Activated T-cell treated with anti-CD3 and anti-CD28 coated beads, Interleukin-2, amount 50 U/mL, for 72 hours (primary cell): ENCODE data around the gene IGFALS. TPM values are rescaled to one million over a fixed set of nuclear protein-coding genes. Genes with fewer than 3 reads are reported as not detected.

Experiments
- ATAC-seq, 2 donors: fragments of 150-1000 bp; cut with Tn5 transposase; replicated peaks in 1 of 2; 2 replicates each; pipeline ENCODE4 v1.10.0; 2021; ENCODE audit warnings: moderate library complexity in 2 of 2, mild to moderate bottlenecking in 1 of 2
- DNase-seq, 2 donors: peaks; one replicate each; pipeline ENCODE4 v3.0.0; 2021 to 2022; ENCODE audit warnings: mixed read lengths in 1 of 2
- H3K27ac Mint-ChIP-seq: one replicate; pipeline ENCODE4 v1.8.0; 2022; ENCODE audit warnings: mild to moderate bottlenecking, moderate library complexity, mixed read lengths
- H3K27me3 Mint-ChIP-seq: one replicate; pipeline ENCODE4 v1.8.0; 2022; ENCODE audit warnings: low read depth, mixed read lengths
- H3K36me3 Mint-ChIP-seq, 2 donors: one replicate each; pipeline ENCODE4 v1.8.0; 2022; ENCODE audit warnings: mixed read lengths in 2 of 2, mild to moderate bottlenecking in 1 of 2; ENCODE audit not compliant: insufficient read depth in 2 of 2
- H3K4me1 Mint-ChIP-seq: one replicate; pipeline ENCODE4 v1.8.0; 2022; ENCODE audit warnings: low read depth, mixed read lengths
- H3K4me3 Mint-ChIP-seq, 2 donors: one replicate each; pipeline ENCODE4 v1.8.0; 2022; ENCODE audit warnings: mild to moderate bottlenecking in 2 of 2, mixed read lengths in 2 of 2, moderate library complexity in 2 of 2
- H3K9me3 Mint-ChIP-seq, 2 donors: one replicate each; pipeline ENCODE4 v1.8.0; 2022; ENCODE audit warnings: mixed read lengths in 2 of 2
- total RNA-seq, 2 donors: library from RNA; stranded (reverse); gene quantifications; one replicate each; pipeline ENCODE4 v1.2.3, GENCODE V29; 2022

The IGFALS gene
- total RNA-seq = under 1 TPM; 0.14 to 0.37 TPM

DNA sequence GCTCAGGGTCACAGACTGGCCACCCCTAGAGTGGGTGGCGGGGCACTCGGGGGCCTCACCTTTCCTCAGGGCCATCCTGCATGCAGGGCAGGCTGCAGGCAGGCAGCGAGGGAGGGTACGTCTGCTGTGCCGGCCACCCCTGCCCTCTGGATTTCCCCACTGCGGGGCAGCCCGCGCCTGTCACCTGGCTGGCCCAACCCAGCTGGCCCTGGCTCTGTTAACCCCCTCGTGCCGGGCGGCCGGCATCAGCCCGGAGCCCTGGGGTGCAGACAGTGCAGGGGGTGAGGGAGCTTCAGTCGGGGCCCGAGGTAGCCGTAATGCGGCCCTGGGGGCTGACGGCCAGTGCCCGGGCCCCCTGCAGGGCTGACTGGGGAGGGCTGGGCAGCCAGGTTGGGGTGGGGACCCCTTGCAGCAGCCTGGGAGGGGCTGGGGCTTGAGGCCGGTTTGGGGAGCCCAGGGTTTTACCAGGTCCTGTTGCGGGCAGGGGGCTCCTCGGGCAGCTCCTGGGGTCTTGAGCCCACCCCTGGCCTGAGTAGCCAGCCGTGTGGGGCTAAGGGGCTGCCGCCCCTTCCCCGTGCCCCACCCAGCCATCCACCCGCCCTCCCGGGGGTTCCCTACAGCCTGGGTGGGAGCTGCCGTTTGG, at the start of gene IGFALS:
Gene IGFALS, minus strand, starts transcription at position 128 of the 643 bp plus-strand sequence. Its CDS starts 53 bp downstream, at position 75.
- peaks cover 4 to 7% of the 10 kb centered on the region in 2 donors for H3K36me3 Mint-ChIP-seq
- DNase-seq (no peak), ATAC-seq (no peak)
- no peaks in the 10 kb centered on the region for H3K4me1 Mint-ChIP-seq
- H3K27ac Mint-ChIP-seq = no peak within 1 kb of the TSS
- no peak within 1 kb of the TSS for H3K4me3 Mint-ChIP-seq
- no peaks in the 10 kb centered on the region for H3K9me3 Mint-ChIP-seq
- no peaks in the 10 kb centered on the region for H3K27me3 Mint-ChIP-seq

DNA sequence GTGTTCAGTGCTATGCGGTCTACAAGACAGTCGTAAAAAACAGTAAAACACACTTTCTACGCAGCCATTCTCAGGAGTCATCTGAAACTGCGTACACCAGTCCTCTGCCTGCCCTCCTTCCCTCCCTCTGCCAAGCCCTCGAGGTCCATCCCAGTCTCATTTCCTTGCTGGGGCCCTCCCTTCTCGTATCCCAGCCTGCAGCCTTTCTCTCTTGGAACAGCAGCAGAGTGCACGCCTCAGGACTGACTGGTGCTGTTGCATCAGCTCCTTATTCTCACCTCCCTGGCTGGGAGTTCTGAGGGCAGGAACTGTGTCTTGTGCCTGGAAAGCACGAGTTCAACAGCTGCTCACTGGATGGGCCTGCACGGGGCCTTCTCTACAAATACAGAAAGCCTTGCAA, 46.0 kb upstream of the IGFALS start:
- no peaks in the 10 kb centered on the region for H3K27me3 Mint-ChIP-seq
- DNase-seq (no peak), ATAC-seq (no peak)
- no peaks in the 10 kb centered on the region for H3K4me1 Mint-ChIP-seq
- H3K4me3 Mint-ChIP-seq = no peak overlapping the region
- no peaks in the 10 kb centered on the region for H3K9me3 Mint-ChIP-seq
- H3K27ac Mint-ChIP-seq = no peak overlapping the region
- no peaks in the 10 kb centered on the region for H3K36me3 Mint-ChIP-seq

DNA sequence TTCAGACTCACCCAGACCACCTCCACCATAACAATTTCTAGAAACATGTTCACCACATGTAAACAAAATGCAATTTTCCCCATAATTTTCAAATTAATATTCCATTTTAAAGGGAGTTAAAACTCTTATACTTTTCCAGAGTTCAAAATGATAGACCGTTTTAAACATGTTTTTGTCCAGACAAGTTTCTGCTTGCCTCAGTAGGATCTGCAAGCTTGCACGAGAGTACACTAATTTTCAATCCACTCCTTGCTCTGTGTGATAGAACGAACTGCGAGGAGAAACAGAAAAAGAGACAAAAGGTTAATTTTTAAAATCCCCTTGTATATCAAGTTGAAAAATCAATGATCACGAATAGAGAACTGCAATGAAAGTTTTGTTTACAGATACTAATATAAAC, 40.6 kb upstream of the IGFALS start:
- Mint-ChIP-seq H3K36me3 (no peaks in the 10 kb centered on the region), H3K27ac (no peak overlapping the region), H3K4me3 (no peak overlapping the region), H3K27me3 (no peaks in the 10 kb centered on the region), H3K9me3 (no peaks in the 10 kb centered on the region), H3K4me1 (peaks cover 14% of the 10 kb centered on the region)
- no peak for DNase-seq
- no peak for ATAC-seq

DNA sequence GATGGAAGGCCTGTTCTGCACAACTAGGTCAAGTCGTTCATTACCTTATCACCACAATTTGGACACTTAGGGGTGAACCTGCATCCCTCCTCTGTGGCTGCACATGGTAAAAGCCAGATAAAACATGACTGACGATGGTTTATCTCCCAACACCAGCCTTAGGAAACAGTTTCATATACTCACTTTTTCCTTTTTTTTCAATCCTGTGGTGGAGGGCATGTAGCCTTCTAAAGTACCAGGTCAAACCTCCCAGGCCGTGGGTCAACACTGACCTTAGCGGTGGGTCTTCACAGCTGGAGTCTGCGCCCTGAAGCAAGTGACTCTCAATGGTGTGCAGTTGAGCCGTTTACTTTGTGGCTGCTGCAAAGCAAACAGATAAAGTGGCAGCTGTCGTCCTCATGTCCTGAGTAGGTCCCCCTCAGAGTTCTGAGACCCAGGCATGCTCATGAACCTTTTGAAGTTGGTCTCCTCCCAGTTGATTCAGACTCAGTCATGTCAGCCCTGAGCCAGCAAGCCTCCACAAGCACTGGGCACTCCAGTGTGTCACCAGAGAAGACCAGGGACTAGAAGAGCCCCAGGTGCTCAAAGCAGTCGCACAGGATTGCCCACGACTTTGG, 39.4 kb upstream of the IGFALS start:
- Mint-ChIP-seq H3K4me3 (no peak overlapping the region), H3K27me3 (no peaks in the 10 kb centered on the region), H3K36me3 (no peaks in the 10 kb centered on the region), H3K9me3 (no peaks in the 10 kb centered on the region), H3K4me1 (peaks cover 25% of the 10 kb centered on the region), H3K27ac (no peak overlapping the region)
- ATAC-seq (no peak), DNase-seq (no peak)

DNA sequence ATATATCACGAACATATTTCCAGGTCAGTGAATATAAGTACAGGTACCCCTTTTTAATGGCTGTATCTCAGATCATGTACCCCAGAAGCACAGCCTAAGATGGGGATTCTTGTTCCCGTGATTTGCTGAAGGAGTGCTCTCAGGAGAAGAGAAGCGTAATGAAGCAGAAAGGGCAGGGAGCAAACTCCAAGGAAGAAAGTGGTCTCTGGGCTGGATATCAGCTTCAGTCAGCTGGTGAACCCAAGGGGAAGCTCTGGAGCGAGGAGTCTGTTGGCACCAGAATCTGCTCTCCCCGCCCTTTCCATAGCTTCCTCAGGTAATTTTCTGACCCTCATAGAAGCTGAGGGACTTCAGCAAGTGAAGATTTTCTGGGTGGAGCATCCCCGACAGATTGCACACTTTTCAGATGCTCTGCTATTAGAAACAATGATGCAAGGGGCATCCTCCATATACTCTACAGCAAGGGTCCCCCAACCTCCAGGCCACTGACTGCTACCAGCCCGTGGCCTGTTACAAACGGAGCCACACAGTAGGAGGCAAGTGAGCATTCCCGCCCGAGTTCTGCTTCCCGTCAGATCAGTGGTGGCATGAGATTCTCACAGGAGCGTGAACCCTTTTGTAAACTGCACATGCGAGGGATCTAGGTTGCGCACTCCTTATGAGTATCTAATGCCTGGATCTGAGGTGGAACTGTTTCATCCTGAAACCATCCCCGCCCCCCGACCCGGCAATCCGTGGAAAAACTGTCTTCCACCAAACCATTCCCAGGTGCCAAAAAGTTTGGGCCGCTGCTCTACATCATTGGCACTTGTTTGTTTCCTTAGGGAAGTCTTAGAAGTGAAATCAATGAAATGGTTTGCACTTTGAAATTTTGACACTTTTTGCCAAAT, 37.9 kb upstream of the IGFALS start:
- ATAC-seq = no peak

DNA sequence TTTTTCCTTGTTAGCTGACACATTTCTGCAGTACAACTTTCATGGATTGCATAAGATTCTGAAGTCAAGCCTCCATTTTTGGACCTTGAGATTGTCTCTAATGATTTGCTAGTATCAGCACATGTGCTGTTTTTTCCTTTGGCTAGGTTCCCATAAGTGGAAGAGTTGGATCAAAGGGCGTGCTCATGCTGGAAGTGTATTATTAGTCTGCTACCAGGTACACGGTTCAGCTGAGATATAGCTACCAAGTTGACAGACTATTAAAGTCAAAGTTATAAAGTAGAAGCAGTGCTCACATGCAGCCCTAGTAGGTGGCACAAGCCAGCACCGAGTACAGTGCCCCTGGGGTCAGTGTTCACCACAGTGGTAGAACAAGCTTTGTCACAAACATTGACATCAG, 36.7 kb upstream of the IGFALS start:
- Mint-ChIP-seq H3K36me3 (peaks cover 0 to 2% of the 10 kb centered on the region in 2 donors), H3K4me1 (peaks cover 34% of the 10 kb centered on the region), H3K27me3 (no peaks in the 10 kb centered on the region), H3K27ac (no peak overlapping the region), H3K4me3 (no peak overlapping the region), H3K9me3 (no peaks in the 10 kb centered on the region)
- no peak for ATAC-seq
- no peak for DNase-seq

More for the DNA sequence above, 37.9 kb upstream of the IGFALS start:
- no peak overlapping the region for H3K27ac Mint-ChIP-seq
- no peaks in the 10 kb centered on the region for H3K9me3 Mint-ChIP-seq
- H3K4me1 Mint-ChIP-seq = peaks cover 34% of the 10 kb centered on the region
- DNase-seq = no peak
- no peaks in the 10 kb centered on the region for H3K27me3 Mint-ChIP-seq
- H3K4me3 Mint-ChIP-seq = no peak overlapping the region
- H3K36me3 Mint-ChIP-seq = peaks cover 0 to 2% of the 10 kb centered on the region in 2 donors

DNA sequence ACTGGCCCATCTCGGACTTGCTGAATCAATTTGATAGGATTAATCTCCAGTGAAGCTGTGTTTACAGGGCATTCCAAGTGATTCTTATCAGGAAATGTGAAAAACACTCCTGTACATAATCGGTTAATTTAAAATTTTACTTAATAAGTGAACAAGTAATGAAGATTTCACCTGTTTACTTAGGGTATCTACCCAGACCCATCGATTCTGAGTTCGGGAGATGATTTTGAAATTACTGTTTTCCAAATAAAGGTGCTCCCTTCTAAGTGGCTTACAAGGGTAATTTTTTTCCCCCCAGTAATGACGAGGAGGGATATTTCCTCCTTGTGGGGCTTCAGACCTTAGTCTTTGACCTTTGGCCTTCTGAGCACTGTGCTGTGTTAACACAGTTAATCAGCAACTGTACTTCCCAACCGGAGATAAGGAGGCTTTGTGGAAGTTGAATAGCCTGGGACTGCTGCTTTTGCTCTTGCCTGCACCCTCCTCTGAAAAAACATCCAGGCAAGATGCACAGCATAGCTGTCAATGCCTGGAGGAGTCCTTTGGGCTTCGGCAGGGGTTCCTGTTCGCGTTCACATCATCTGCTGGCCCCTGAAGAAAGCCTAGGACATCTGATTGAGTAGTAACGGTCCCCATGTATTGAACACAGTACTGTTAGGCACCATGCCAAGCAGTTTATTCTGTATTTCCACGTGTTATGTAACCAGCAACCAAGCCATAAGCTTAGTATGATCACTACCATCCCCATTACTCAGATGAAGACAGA, 35.3 kb upstream of the IGFALS start:
- peaks cover 41% of the 10 kb centered on the region for H3K4me1 Mint-ChIP-seq
- DNase-seq (no peak), ATAC-seq (no peak)
- no peaks in the 10 kb centered on the region for H3K9me3 Mint-ChIP-seq
- no peaks in the 10 kb centered on the region for H3K27me3 Mint-ChIP-seq
- H3K36me3 Mint-ChIP-seq = peaks cover 0 to 2% of the 10 kb centered on the region in 2 donors
- H3K27ac Mint-ChIP-seq = peak overlapping the region; percentile 23
- H3K4me3 Mint-ChIP-seq = peak overlapping the region; percentile 29 to 61

DNA sequence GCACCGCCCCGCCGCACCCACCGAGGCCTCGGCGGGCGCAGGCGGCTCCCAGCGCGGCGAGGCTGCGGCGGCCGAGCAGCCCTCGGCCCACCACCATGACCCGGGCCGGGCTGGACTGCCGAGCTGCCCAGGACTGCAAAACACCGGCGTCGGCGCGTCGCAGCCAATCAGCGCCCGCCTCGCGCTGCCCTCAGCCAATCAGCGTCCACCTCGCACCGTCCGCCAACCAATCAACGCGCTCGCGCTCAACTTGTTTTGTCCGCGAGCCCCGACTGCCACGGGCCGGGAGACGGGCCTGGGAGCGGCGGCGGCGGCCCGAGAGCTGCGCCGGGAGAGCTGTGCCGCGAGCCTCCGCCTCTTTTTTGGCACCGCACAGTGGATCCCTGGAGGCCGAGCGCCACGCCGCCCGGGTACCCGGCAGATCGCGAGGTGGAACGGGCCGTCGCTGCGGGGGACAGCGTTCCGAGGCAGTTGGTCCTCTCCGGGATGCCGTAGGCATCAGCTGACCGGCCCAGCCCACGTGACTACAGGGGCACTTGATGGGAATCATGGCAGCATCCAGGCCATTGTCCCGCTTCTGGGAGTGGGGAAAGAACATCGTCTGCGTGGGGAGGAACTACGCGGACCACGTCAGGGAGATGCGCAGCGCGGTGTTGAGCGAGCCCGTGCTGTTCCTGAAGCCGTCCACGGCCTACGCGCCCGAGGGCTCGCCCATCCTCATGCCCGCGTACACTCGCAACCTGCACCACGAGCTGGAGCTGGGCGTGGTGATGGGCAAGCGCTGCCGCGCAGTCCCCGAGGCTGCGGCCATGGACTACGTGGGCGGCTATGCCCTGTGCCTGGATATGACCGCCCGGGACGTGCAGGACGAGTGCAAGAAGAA, 33.4 kb upstream of the IGFALS start, which contains the start of the genes FAHD1 and HAGH:
Gene FAHD1, plus strand, starts transcription at position 516 of the 883 bp plus-strand sequence. Its CDS starts 33 bp downstream, at position 549.
Gene HAGH, minus strand, starts transcription at position 135 of the 883 bp plus-strand sequence. Its CDS starts 38 bp downstream, at position 97.
- DNase-seq = peak; percentile 93 to 94
- ATAC-seq = peak; percentile 89
- peak within 1 kb of the TSS; percentile 82 for H3K27ac Mint-ChIP-seq
- no peaks in the 10 kb centered on the region for H3K27me3 Mint-ChIP-seq
- peak within 1 kb of the TSS; percentile 95 to 96 for H3K4me3 Mint-ChIP-seq
- peaks cover 0 to 2% of the 10 kb centered on the region in 2 donors for H3K36me3 Mint-ChIP-seq
- H3K9me3 Mint-ChIP-seq = no peaks in the 10 kb centered on the region
- H3K4me1 Mint-ChIP-seq = peaks cover 41% of the 10 kb centered on the region

DNA sequence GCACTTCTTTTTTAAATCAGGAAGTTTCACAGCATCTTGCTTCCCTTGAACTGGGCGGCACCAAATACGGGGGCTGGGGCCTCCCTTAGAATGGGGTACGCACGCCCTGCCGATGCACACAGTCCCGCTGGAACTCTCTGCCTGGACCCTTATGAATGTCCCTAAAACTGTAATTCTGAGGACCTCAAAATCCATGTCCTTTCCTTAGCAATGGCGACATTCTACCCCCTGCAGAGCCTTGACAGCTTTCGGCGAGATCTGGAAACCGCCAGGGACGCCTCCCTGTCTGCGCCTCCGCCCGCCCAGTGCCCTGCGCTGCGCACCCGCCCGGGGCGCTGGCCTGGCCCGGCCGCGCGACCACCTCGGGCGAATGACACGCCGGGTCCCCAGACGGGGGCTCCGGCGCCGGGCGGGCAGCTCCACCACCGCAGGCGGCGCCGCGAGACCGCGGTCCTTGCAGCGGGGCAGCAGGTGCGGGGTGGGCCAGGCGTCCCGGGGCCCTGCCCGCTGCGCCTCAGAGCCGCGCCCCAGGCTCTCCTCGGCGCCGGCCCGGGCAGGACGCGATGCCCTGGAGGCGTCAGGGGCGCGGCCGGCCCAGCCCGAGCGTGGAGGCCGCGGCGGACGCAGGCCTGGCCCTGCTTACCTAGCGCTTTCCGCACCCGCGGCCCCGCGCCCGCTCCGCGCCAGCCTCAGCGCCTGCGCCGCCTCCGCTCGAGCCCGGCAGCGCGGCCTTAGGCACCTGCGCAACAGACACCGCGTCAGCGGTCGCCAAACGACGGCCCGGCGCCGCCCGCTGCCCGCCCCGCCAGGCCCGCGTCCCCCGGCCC, 32.6 kb upstream of the IGFALS start:
- peaks cover 0 to 2% of the 10 kb centered on the region in 2 donors for H3K36me3 Mint-ChIP-seq
- H3K27ac Mint-ChIP-seq = peak overlapping the region; percentile 54
- DNase-seq (peak; percentile 74 to 81), ATAC-seq (peak; percentile 73 to 81)
- peak overlapping the region; percentile 80 to 85 for H3K4me3 Mint-ChIP-seq
- no peaks in the 10 kb centered on the region for H3K27me3 Mint-ChIP-seq
- H3K4me1 Mint-ChIP-seq = peaks cover 41% of the 10 kb centered on the region
- H3K9me3 Mint-ChIP-seq = no peaks in the 10 kb centered on the region

DNA sequence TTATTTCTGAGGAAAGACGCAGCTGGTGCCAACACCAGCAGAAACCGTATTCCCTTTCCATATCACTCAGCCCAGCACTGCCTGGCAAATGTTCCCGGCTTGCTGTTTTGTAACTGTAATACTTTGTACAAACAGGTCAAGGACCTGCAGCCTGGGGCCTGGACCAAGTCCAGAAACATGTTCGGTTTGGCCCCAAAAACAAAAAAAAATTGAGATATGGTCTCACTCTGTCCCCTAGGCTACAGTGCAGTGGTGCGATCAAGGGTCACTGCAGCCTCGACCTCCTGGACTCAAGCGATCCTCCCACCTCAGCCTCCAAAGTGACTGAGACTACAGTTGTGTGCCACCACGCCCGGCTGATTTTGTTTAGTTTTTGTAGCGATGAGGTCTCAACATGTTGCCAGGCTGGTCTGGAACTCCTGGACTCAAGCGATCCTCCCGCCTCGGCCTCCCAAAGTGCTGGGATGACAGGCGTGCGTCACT, 31.9 kb upstream of the IGFALS start:
- ATAC-seq (no peak), DNase-seq (no peak)
- H3K36me3 Mint-ChIP-seq = peaks cover 0 to 2% of the 10 kb centered on the region in 2 donors
- H3K4me1 Mint-ChIP-seq = peaks cover 39% of the 10 kb centered on the region
- H3K27me3 Mint-ChIP-seq = no peaks in the 10 kb centered on the region
- peak overlapping the region; percentile 54 for H3K27ac Mint-ChIP-seq
- H3K4me3 Mint-ChIP-seq = peak overlapping the region; percentile 80 to 85
- H3K9me3 Mint-ChIP-seq = no peaks in the 10 kb centered on the region

DNA sequence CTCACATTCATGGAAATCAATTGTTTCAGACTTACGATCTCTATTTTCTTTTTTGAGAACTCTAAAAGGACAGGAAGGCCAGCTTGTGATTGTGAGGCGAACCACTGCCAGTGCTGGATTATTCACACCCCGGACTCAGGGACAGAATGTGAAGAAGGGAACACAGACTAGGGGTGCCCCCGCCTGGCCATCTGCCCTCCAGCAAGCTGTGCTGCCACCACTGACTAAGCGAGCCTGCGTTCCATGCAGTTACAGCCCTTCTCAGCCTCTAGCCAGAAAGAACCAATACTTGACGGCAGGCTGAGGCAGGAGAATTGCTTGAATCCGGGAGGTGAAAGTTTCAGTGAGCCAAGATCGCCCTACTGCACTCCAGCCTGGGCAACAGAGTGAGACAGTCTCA, 30.3 kb upstream of the IGFALS start:
- peak; percentile 10 to 19 for DNase-seq
- Mint-ChIP-seq H3K36me3 (peaks cover 0 to 2% of the 10 kb centered on the region in 2 donors), H3K27ac (no peak overlapping the region), H3K4me3 (no peak overlapping the region), H3K4me1 (peaks cover 25% of the 10 kb centered on the region), H3K27me3 (no peaks in the 10 kb centered on the region), H3K9me3 (no peaks in the 10 kb centered on the region)
- ATAC-seq = no peak
